HepG2 (cell line): ENCODE measurements around the gene SYT1. TPM values are rescaled to one million over a fixed set of nuclear protein-coding genes. Genes with fewer than 3 reads are reported as not detected.

Experiments
- ATAC-seq: fragments of 200-7000 bp; cut with Tn5 transposase; 3 replicates; pipeline ENCODE4 v1.9.1; 2020; ENCODE audit warnings: mild to moderate bottlenecking, moderate library complexity
- BruUV-seq: library from RNA; stranded (reverse); fragments of 400-500 nt; replicated peaks from 2 replicates; lab custom pipeline; 2021; lab: Mats Ljungman, UMichigan
- CTCF ChIA-PET: fragments of 300-600 bp; formaldehyde crosslinking; extraction: SDS; loops from one replicate; lab custom pipeline; 2021; ENCODE audit warnings: low total read pairs, inconsistent platforms, low intra/inter-chr PET ratio; lab: Yijun Ruan, JAX
- POLR2A ChIA-PET: fragments of 350-600 bp; sonication (Branson Sonifier 250); formaldehyde crosslinking; loops from one replicate; lab custom pipeline; 2020; ENCODE audit warnings: antibody characterized with exemption, inconsistent platforms; lab: Yijun Ruan, JAX
- DNase-seq: peaks from one replicate; pipeline ENCODE4 v3.0.0-alpha.2; 2015; ENCODE audit warnings: low spot score
- FAIRE-seq: peaks from 3 replicates; lab custom pipeline; 2011; peaks lifted over from hg19 to GRCh38; lab: Jason Lieb, UNC
- H2AFZ ChIP-seq: one replicate; pipeline ENCODE4 v1.6.1; 2011; ENCODE audit warnings: low read length, inconsistent platforms
- H3K27ac ChIP-seq: fragments of 300-600 bp; 3 replicates; pipeline ENCODE4 v1.8.0; 2011; ENCODE audit warnings: mixed run types, mild to moderate bottlenecking, mixed read lengths, low read length, inconsistent platforms; ENCODE audit not compliant: insufficient read depth; ENCODE audit errors: extremely low read length
- H3K27me3 ChIP-seq, 2 experiments: fragments of 200-600 bp in 1 of 2; 2 replicates in 1 of 2; 3 replicates in 1 of 2; pipeline versions ENCODE4 v1.6.0 to v1.8.0; 2011; ENCODE audit warnings: low read length in 2 of 2, mild to moderate bottlenecking in 2 of 2, moderate library complexity in 2 of 2, inconsistent platforms in 1 of 2; ENCODE audit not compliant: insufficient read depth in 2 of 2, control insufficient read depth in 1 of 2
- H3K36me3 ChIP-seq, 2 experiments: fragments of 200-600 bp in 1 of 2; replicated peaks in 1 of 2; 2 replicates in 1 of 2; 3 replicates in 1 of 2; pipeline versions ENCODE4 v1.5.1 to v1.8.0; 2011; ENCODE audit warnings: low read length in 2 of 2, inconsistent platforms in 1 of 2; ENCODE audit not compliant: insufficient read depth in 2 of 2, control insufficient read depth in 1 of 2
- H3K4me1 ChIP-seq: 2 replicates; pipeline ENCODE4 v1.5.1; 2012; ENCODE audit warnings: low read length, inconsistent platforms; ENCODE audit not compliant: insufficient read depth
- H3K4me2 ChIP-seq: 2 replicates; pipeline ENCODE4 v1.6.0; 2011; ENCODE audit warnings: low read depth, low read length, inconsistent platforms
- H3K4me3 ChIP-seq, 3 experiments: fragments of 200-600 bp in 1 of 3; sonication (generic), shearing (Covaris generic) in 1 of 3; replicated peaks in 1 of 3; 2 replicates each; pipeline ENCODE4 v1.5.1; 2011 to 2016; ENCODE audit warnings: low read length in 3 of 3, inconsistent platforms in 2 of 3, low read depth in 2 of 3, mild to moderate bottlenecking in 2 of 3, control low read depth in 1 of 3, mixed read lengths in 1 of 3; ENCODE audit not compliant: insufficient read depth in 1 of 3
- H3K79me2 ChIP-seq: one replicate; pipeline ENCODE4 v1.6.1; 2011; ENCODE audit warnings: low read length, inconsistent platforms; ENCODE audit not compliant: insufficient read depth
- H3K9ac ChIP-seq: 2 replicates; pipeline ENCODE4 v1.6.0; 2011; ENCODE audit warnings: mild to moderate bottlenecking, low read depth, low read length, inconsistent platforms; ENCODE audit not compliant: insufficient read depth
- H3K9me3 ChIP-seq: 2 replicates; pipeline ENCODE4 v1.5.1; 2012; ENCODE audit warnings: mild to moderate bottlenecking, low read length
- H4K20me1 ChIP-seq: 2 replicates; pipeline ENCODE4 v1.6.0; 2011; ENCODE audit warnings: inconsistent platforms, mild to moderate bottlenecking, low read length, moderate library complexity; ENCODE audit not compliant: insufficient read depth
- ARID5B ChIP-seq: IDR thresholded peaks from 2 replicates; pipeline ENCODE4 v1.4.0; 2020; ENCODE audit warnings: mild to moderate bottlenecking, missing genetic modification reagents
- FOXP1 ChIP-seq, 2 experiments: fragments of 450-650 bp in 1 of 2; IDR thresholded peaks; 2 replicates each; pipeline ENCODE4 v1.6.1; 2017 to 2018; ENCODE audit warnings: antibody characterized with exemption in 1 of 2
- FOXP4 ChIP-seq: sonication (generic); formaldehyde crosslinking; IDR thresholded peaks from 2 replicates; pipeline ENCODE4 v1.4.0; 2020; ENCODE audit warnings: missing genetic modification reagents
- GATAD2A ChIP-seq: IDR thresholded peaks from 2 replicates; pipeline ENCODE4 v1.6.1; 2016
- HNF4A ChIP-seq: sonication (generic); formaldehyde crosslinking; IDR thresholded peaks from 2 replicates; pipeline ENCODE4 v1.4.0; 2020; ENCODE audit warnings: missing genetic modification reagents
- NR2F6 ChIP-seq, 2 experiments: IDR thresholded peaks; 2 replicates each; pipeline ENCODE4 v1.6.1; 2016; ENCODE audit warnings: antibody characterized with exemption in 1 of 2, mild to moderate bottlenecking in 1 of 2
- RARA ChIP-seq: IDR thresholded peaks from 2 replicates; pipeline ENCODE4 v1.6.1; 2016; ENCODE audit warnings: missing genetic modification reagents, missing compliant biosample characterization
- SOX13 ChIP-seq, 3 experiments: fragments of 450-650 bp in 1 of 3; sonication (generic) in 1 of 3; formaldehyde crosslinking in 1 of 3; IDR thresholded peaks in 2 of 3; conservative IDR thresholded peaks in 1 of 3; 2 replicates each; pipeline versions ENCODE4 v1.5.0 to v1.6.1; 2016 to 2020; ENCODE audit warnings: antibody characterized with exemption in 1 of 3, mild to moderate bottlenecking in 1 of 3, missing compliant biosample characterization in 1 of 3, missing genetic modification reagents in 1 of 3, moderate library complexity in 1 of 3
- SOX6 ChIP-seq, 2 experiments: fragments of 450-650 bp in 1 of 2; sonication (generic) in 1 of 2; formaldehyde crosslinking in 1 of 2; IDR thresholded peaks; 2 replicates each; pipeline versions ENCODE4 v1.4.0 to v1.6.1; 2017 to 2020; ENCODE audit warnings: antibody characterized with exemption in 1 of 2, mild to moderate bottlenecking in 1 of 2, missing genetic modification reagents in 1 of 2
- TBX2 ChIP-seq: sonication (generic); formaldehyde crosslinking; IDR thresholded peaks from 2 replicates; pipeline ENCODE4 v1.5.0; 2020; ENCODE audit warnings: missing genetic modification reagents, mild to moderate bottlenecking, borderline replicate concordance
- WIZ ChIP-seq: sonication (generic); formaldehyde crosslinking; IDR thresholded peaks from 2 replicates; pipeline ENCODE4 v1.5.1; 2020; ENCODE audit warnings: mild to moderate bottlenecking, missing genetic modification reagents
- ZFP36 ChIP-seq: fragments of 150-350 bp; IDR thresholded peaks from 2 replicates; pipeline ENCODE4 v1.6.1; 2018; ENCODE audit warnings: borderline replicate concordance, low read length, low read depth; ENCODE audit not compliant: partially characterized antibody
- ZNF557 ChIP-seq: sonication (generic); formaldehyde crosslinking; IDR thresholded peaks from 2 replicates; pipeline ENCODE4 v1.4.0; 2020; ENCODE audit warnings: missing genetic modification reagents
- ZNF589 ChIP-seq: sonication (generic); formaldehyde crosslinking; conservative IDR thresholded peaks from 2 replicates; pipeline ENCODE4 v1.8.0; 2022; ENCODE audit warnings: mild to moderate bottlenecking, moderate library complexity, missing genetic modification reagents
- WGBS: methylation state at CpG from one replicate; pipeline ENCODE4 v1.1.6; 2017; ENCODE audit warnings: low lambda C conversion rate; 5-methylcytosine and 5-hydroxymethylcytosine counted together
- in situ Hi-C: cut with HindIII; loops from 2 replicates; pipeline ENCODE4 v1.10.0; 2017; ENCODE audit warnings: low pct_unique_long_range_greater_than_20kb; ENCODE audit not compliant: extremely low pct_ligation_motif_present
- intact Hi-C: fragments of 100-400 bp; cut with micrococcal nuclease; formaldehyde crosslinking; loops from one replicate; pipeline ENCODE4 v1.10.0; 2022; ENCODE audit not compliant: unreplicated experiment
- polyA plus RNA-seq, 8 experiments: library from polyadenylated mRNA; depleted of rRNA in 3 of 8; stranded (reverse) in 7 of 8; unstranded in 1 of 8; fragments of >200 nt; fragmentation: Illumina TruSeq in 4 of 8; extraction: Trizol in 4 of 8; gene quantifications; 2 replicates each; pipeline versions ENCODE4 v1.2.1 to v1.2.3, GENCODE V29; 2011 to 2016; ENCODE audit warnings: low read depth in 4 of 8, missing spikeins in 1 of 8, mixed read lengths in 1 of 8; ENCODE audit not compliant: insufficient read depth in 1 of 8
- total RNA-seq, 5 experiments: library from RNA; depleted of rRNA; stranded (reverse); fragments of >200 nt; fragmentation: Illumina TruSeq; extraction: Trizol; gene quantifications; 2 replicates each; pipeline ENCODE4 v1.2.3, GENCODE V29; 2016; ENCODE audit warnings: low read depth in 1 of 5

SYT1 gene
- total and polyA plus RNA-seq, 2 of the 13 experiments (the other 11 are each of a cell fraction or from before 2014, with no cell fraction given) = not detected

DNA sequence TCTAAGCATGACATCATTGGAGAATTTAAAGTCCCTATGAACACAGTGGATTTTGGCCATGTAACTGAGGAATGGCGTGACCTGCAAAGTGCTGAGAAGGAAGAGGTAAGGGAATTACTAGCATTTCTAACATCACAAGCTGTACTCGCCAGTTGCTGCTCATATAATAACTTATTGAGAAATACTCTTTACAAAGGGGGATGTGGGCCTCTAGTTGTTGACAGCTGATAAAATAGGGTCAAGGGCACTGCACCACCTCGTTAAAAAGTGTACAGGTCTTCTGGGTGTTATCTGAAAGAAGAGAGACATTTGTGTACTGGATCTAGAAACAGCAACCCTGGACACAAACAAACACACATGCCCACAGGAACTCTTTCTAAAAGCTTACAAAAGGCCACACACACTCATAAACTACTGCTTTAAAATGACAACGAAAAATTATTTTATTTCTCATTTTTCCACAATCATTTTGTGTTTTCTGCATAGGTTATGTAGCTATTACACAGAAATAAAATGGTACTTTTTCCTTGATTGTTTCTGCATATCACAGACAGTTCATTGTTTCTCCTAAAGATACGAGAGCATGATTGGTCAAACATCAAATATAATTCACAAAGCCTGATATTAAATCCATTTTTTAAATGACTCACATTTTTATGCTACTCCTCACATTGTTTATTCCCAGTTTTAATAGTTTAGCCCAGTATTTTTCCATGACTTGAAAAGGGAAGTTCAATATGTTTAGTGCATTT, 435.0 kb downstream of the SYT1 start:
- no peak overlapping the region for H3K4me2 ChIP-seq
- H2AFZ ChIP-seq = no peak overlapping the region
- ATAC-seq = peak; percentile 57; the same call in 2 of the 3 replicates
- POLR2A ChIA-PET = no interaction called here
- no peak for TF ChIP-seq SOX6 (IDR thresholded peaks at IDR 0.05)
- 0 out of 2 replicates have a peak, but pooled peaks have one; percentile 35 for TF ChIP-seq SOX6 (CRISPR knock-in tag; IDR thresholded peaks at IDR 0.05)
- TF ChIP-seq RARA (CRISPR knock-in tag) = 0 out of 2 replicates have a peak, but pooled peaks have one; percentile 18
- no peak for TF ChIP-seq FOXP1 (IDR thresholded peaks at IDR 0.05)
- peak; percentile 81 for TF ChIP-seq FOXP1 (CRISPR knock-in tag; IDR thresholded peaks at IDR 0.05)
- TF ChIP-seq GATAD2A (CRISPR knock-in tag) = 0 out of 2 replicates have a peak, but pooled peaks have one; percentile 34
- TF ChIP-seq ARID5B (CRISPR knock-in tag) = peak; percentile 45
- peak; percentile 17; the same call in 1 of the 2 replicates for TF ChIP-seq HNF4A (CRISPR knock-in tag)
- TF ChIP-seq ZFP36 = no peak
- no peak for TF ChIP-seq SOX13 (IDR thresholded peaks at IDR 0.05)
- 0 out of 4 replicates have a peak, but pooled peaks of 1 of the 2 experiments have one; percentile 9 for TF ChIP-seq SOX13 (CRISPR knock-in tag; conservative IDR thresholded peaks at IDR 0.05 in 1 of 2, IDR thresholded peaks at IDR 0.05 in 1 of 2)
- TF ChIP-seq WIZ (CRISPR knock-in tag) = no peak
- TF ChIP-seq TBX2 = 0 out of 2 replicates have a peak, but pooled peaks have one; percentile 19
- TF ChIP-seq FOXP4 (CRISPR knock-in tag) = peak; percentile 70
- TF ChIP-seq NR2F6 (IDR thresholded peaks at IDR 0.05) = peak; percentile 42; the same call in 1 of the 2 replicates
- TF ChIP-seq NR2F6 (CRISPR knock-in tag; IDR thresholded peaks at IDR 0.05) = no peak
- no peak for TF ChIP-seq ZNF557 (CRISPR knock-in tag)
- TF ChIP-seq ZNF589 (CRISPR knock-in tag) = no peak
- TF ChIP-seq, all 625 proteins: peak for 10
- Histone ChIP-seq H3K36me3 (no peaks in the 10 kb centered on the region), H3K27me3 (no peaks in the 10 kb centered on the region; a peak in 1 of 5 replicates), H3K27ac (no peak overlapping the region), H3K79me2 (no peaks in the 10 kb centered on the region), H4K20me1 (no peaks in the 10 kb centered on the region), H3K9ac (no peak overlapping the region), H3K4me1 (peaks cover 21% of the 10 kb centered on the region), H3K9me3 (no peaks in the 10 kb centered on the region), H3K4me3 (no peak overlapping the region)
- DNase-seq (peak; percentile 28), FAIRE-seq (no peak)
- BruUV-seq = no TSS peak
- in situ Hi-C loops = no loop called here
- CTCF ChIA-PET = no interaction called here
- WGBS = 4% methylated on average over 5 of the region's 5 CpGs
- intact Hi-C loops = no loop called here
